HEK293 (cell line): Measurements from ENCODE around the gene UQCC2.
A peak's percentile ranks its signal among the peaks of the same experiment; 100 is the strongest.

Experiments
- CTCF ChIA-PET: fragments of 350-600 bp; formaldehyde crosslinking; extraction: SDS; loops from one replicate; lab custom pipeline; 2021; ENCODE audit warnings: antibody characterized with exemption; lab: Yijun Ruan, JAX
- POLR2A ChIA-PET: fragments of 300-600 bp; formaldehyde crosslinking; extraction: SDS; loops from one replicate; lab custom pipeline; 2020; ENCODE audit warnings: antibody characterized with exemption, inconsistent platforms; lab: Yijun Ruan, JAX
- H3K27ac ChIP-seq: fragments of 200-500 bp; sonication (Bioruptor generic); 2 replicates; pipeline ENCODE4 v1.5.1; 2014; ENCODE audit warnings: low read depth, low read length, control low read depth, inconsistent platforms; ENCODE audit errors: extremely low read depth
- H3K36me3 ChIP-seq, 2 experiments: fragments of 200-500 bp in 1 of 2; sonication (Bioruptor generic) in 1 of 2; 1 replicate in 1 of 2; 2 replicates in 1 of 2; pipeline ENCODE4 v1.5.1; 2014 to 2017; ENCODE audit warnings: inconsistent platforms in 2 of 2, low read length in 2 of 2; ENCODE audit not compliant: control insufficient read depth in 2 of 2, insufficient read depth in 1 of 2
- H3K4me1 ChIP-seq: fragments of 200-500 bp; sonication (Bioruptor generic); 2 replicates; pipeline ENCODE4 v1.5.1; 2014; ENCODE audit warnings: mild to moderate bottlenecking, low read length, inconsistent platforms; ENCODE audit not compliant: control insufficient read depth, insufficient read depth
- H3K4me3 ChIP-seq: 2 replicates; pipeline ENCODE4 v1.5.1; 2011; ENCODE audit warnings: low read depth, mild to moderate bottlenecking, control low read depth, low read length, moderate library complexity
- H3K9me3 ChIP-seq: fragments of 200-500 bp; sonication (Bioruptor generic); 2 replicates; pipeline ENCODE4 v1.5.1; 2014; ENCODE audit warnings: low read depth, low read length, inconsistent platforms; ENCODE audit not compliant: control insufficient read depth, insufficient read depth
- GLIS2 ChIP-seq: fragments of 450-650 bp; formaldehyde crosslinking; IDR thresholded peaks from 2 replicates; pipeline ENCODE4 v1.5.1; 2016; ENCODE audit warnings: missing biosample characterization, missing genetic modification characterization
- WT1 ChIP-seq: fragments of 450-650 bp; formaldehyde crosslinking; IDR thresholded peaks from 2 replicates; pipeline ENCODE4 v1.5.1; 2016; ENCODE audit warnings: missing biosample characterization, missing genetic modification characterization
- ZBTB7A ChIP-seq: fragments of 450-650 bp; formaldehyde crosslinking; IDR thresholded peaks from 2 replicates; pipeline ENCODE4 v1.5.1; 2016; ENCODE audit warnings: low read depth, missing biosample characterization, missing genetic modification characterization
- ZFHX2 ChIP-seq: fragments of 450-650 bp; formaldehyde crosslinking; conservative IDR thresholded peaks from 2 replicates; pipeline ENCODE4 v1.5.1; 2016; ENCODE audit warnings: missing biosample characterization, missing genetic modification characterization
- ZNF23 ChIP-seq: fragments of 450-650 bp; formaldehyde crosslinking; IDR thresholded peaks from 2 replicates; pipeline ENCODE4 v1.5.1; 2016; ENCODE audit warnings: missing biosample characterization, missing genetic modification characterization, borderline replicate concordance
- ZNF341 ChIP-seq: fragments of 450-650 bp; formaldehyde crosslinking; IDR thresholded peaks from 2 replicates; pipeline ENCODE4; 2016; ENCODE audit warnings: low read depth, missing biosample characterization, missing genetic modification characterization
- ZNF394 ChIP-seq: fragments of 450-650 bp; formaldehyde crosslinking; IDR thresholded peaks from 2 replicates; pipeline ENCODE4 v1.5.1; 2016; ENCODE audit warnings: missing biosample characterization, missing genetic modification characterization, mild to moderate bottlenecking, moderate library complexity, borderline replicate concordance
- ZNF426 ChIP-seq: fragments of 450-650 bp; formaldehyde crosslinking; IDR thresholded peaks from 2 replicates; pipeline ENCODE4 v1.5.1; 2017; ENCODE audit warnings: missing biosample characterization, missing genetic modification characterization, mild to moderate bottlenecking, inconsistent platforms, moderate library complexity
- ZNF433 ChIP-seq: fragments of 450-650 bp; formaldehyde crosslinking; IDR thresholded peaks from 2 replicates; pipeline ENCODE4 v1.5.1; 2016; ENCODE audit warnings: missing biosample characterization, missing genetic modification characterization, low read depth
- ZNF48 ChIP-seq: fragments of 450-650 bp; formaldehyde crosslinking; IDR thresholded peaks from 2 replicates; pipeline ENCODE4 v1.5.1; 2016; ENCODE audit warnings: missing biosample characterization, missing genetic modification characterization
- ZNF658 ChIP-seq: fragments of 450-650 bp; formaldehyde crosslinking; IDR thresholded peaks from 2 replicates; pipeline ENCODE4; 2016; ENCODE audit warnings: missing biosample characterization, missing genetic modification characterization
- TF ChIP-seq, protein P1 (sequence below): fragments of 450-650 bp; formaldehyde crosslinking; IDR thresholded peaks from 2 replicates; pipeline ENCODE4 v1.5.1; 2017; ENCODE audit warnings: missing biosample characterization, missing genetic modification characterization
- TF ChIP-seq, protein P2 (sequence below): fragments of 450-650 bp; formaldehyde crosslinking; IDR thresholded peaks from 2 replicates; pipeline ENCODE4 v1.5.1; 2016; ENCODE audit warnings: missing biosample characterization, missing genetic modification characterization, borderline replicate concordance
- TF ChIP-seq, protein P3 (sequence below): fragments of 450-650 bp; IDR thresholded peaks from 2 replicates; pipeline ENCODE4 v1.5.1; 2018; ENCODE audit warnings: missing biosample characterization, mild to moderate bottlenecking, missing genetic modification characterization
- TF ChIP-seq, protein P4 (sequence below): fragments of 450-650 bp; formaldehyde crosslinking; IDR thresholded peaks from 2 replicates; pipeline ENCODE4 v1.5.1; 2016; ENCODE audit warnings: missing biosample characterization, missing genetic modification characterization, low read depth

Gene UQCC2

DNA sequence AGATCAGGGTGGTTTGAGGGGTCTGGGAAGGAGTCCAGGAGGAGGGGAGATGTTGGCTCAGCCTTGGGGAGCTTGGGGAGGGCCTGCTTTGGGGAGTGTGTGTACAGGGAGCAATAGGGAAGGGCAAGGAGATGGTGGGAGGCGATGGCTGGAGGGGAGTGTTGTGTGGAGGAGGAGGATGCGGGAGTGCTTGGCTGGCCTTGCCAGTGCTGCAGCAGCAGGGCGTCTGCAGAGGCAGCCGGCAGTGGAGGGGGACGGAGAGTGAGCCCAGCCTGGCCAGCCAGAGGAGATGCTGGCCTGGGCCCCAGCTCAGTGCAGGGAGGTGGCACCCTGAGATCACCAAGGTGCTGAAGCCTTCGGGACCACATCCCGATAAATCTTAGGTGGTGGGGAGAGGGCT is 31.3 kb upstream of the UQCC2 start (continued):
- TF ChIP-seq, protein P1, sequence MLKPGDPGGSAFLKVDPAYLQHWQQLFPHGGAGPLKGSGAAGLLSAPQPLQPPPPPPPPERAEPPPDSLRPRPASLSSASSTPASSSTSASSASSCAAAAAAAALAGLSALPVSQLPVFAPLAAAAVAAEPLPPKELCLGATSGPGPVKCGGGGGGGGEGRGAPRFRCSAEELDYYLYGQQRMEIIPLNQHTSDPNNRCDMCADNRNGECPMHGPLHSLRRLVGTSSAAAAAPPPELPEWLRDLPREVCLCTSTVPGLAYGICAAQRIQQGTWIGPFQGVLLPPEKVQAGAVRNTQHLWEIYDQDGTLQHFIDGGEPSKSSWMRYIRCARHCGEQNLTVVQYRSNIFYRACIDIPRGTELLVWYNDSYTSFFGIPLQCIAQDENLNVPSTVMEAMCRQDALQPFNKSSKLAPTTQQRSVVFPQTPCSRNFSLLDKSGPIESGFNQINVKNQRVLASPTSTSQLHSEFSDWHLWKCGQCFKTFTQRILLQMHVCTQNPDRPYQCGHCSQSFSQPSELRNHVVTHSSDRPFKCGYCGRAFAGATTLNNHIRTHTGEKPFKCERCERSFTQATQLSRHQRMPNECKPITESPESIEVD (tag by site-specific recombination) = no peak
- TF ChIP-seq ZNF394 (tag by site-specific recombination) (no peak), ZBTB7A (no peak), ZFHX2 (tag by site-specific recombination) (peak; percentile 83), ZNF48 (no peak)
- TF ChIP-seq, protein P2, sequence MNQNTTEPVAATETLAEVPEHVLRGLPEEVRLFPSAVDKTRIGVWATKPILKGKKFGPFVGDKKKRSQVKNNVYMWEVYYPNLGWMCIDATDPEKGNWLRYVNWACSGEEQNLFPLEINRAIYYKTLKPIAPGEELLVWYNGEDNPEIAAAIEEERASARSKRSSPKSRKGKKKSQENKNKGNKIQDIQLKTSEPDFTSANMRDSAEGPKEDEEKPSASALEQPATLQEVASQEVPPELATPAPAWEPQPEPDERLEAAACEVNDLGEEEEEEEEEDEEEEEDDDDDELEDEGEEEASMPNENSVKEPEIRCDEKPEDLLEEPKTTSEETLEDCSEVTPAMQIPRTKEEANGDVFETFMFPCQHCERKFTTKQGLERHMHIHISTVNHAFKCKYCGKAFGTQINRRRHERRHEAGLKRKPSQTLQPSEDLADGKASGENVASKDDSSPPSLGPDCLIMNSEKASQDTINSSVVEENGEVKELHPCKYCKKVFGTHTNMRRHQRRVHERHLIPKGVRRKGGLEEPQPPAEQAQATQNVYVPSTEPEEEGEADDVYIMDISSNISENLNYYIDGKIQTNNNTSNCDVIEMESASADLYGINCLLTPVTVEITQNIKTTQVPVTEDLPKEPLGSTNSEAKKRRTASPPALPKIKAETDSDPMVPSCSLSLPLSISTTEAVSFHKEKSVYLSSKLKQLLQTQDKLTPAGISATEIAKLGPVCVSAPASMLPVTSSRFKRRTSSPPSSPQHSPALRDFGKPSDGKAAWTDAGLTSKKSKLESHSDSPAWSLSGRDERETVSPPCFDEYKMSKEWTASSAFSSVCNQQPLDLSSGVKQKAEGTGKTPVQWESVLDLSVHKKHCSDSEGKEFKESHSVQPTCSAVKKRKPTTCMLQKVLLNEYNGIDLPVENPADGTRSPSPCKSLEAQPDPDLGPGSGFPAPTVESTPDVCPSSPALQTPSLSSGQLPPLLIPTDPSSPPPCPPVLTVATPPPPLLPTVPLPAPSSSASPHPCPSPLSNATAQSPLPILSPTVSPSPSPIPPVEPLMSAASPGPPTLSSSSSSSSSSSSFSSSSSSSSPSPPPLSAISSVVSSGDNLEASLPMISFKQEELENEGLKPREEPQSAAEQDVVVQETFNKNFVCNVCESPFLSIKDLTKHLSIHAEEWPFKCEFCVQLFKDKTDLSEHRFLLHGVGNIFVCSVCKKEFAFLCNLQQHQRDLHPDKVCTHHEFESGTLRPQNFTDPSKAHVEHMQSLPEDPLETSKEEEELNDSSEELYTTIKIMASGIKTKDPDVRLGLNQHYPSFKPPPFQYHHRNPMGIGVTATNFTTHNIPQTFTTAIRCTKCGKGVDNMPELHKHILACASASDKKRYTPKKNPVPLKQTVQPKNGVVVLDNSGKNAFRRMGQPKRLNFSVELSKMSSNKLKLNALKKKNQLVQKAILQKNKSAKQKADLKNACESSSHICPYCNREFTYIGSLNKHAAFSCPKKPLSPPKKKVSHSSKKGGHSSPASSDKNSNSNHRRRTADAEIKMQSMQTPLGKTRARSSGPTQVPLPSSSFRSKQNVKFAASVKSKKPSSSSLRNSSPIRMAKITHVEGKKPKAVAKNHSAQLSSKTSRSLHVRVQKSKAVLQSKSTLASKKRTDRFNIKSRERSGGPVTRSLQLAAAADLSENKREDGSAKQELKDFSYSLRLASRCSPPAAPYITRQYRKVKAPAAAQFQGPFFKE = no peak

DNA sequence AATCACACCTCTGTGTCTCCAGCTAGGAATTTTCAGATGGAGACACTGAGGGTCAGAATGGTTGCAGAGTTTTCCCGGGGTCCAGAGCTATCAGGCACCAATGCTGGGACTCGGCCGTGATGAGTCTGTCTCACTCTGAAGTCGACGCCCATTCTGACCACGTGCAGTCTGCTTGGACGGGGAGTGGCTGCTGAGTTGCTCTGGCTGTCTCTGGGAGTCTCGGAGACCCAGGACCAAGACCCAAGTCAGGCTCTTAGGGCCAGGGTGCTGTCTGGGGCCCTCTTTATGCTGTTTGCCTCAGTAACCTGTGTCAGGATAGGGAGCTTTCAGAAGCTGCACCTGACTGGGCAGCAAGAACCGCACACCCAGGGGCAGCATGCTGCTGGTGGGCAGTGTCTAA is 30.6 kb upstream of the UQCC2 start:
- no peaks in the 10 kb centered on the region for H3K9me3 ChIP-seq
- ChIA-PET POLR2A (no interaction called here), CTCF (interaction anchor here (0.9 to 6.7 kb wide), 6 partner anchors 10 to 285 kb away, joined by 3 to 193 read pairs (median 8); partner anchors contain the start of gene UQCC2)
- H3K4me3 ChIP-seq = no peak overlapping the region
- H3K36me3 ChIP-seq = no peaks in the 10 kb centered on the region
- TF ChIP-seq WT1 (tag by site-specific recombination) (no peak), GLIS2 (tag by site-specific recombination) (no peak), ZNF426 (no peak), ZNF433 (tag by site-specific recombination) (no peak), ZNF658 (tag by site-specific recombination) (no peak)
- TF ChIP-seq, protein P3, sequence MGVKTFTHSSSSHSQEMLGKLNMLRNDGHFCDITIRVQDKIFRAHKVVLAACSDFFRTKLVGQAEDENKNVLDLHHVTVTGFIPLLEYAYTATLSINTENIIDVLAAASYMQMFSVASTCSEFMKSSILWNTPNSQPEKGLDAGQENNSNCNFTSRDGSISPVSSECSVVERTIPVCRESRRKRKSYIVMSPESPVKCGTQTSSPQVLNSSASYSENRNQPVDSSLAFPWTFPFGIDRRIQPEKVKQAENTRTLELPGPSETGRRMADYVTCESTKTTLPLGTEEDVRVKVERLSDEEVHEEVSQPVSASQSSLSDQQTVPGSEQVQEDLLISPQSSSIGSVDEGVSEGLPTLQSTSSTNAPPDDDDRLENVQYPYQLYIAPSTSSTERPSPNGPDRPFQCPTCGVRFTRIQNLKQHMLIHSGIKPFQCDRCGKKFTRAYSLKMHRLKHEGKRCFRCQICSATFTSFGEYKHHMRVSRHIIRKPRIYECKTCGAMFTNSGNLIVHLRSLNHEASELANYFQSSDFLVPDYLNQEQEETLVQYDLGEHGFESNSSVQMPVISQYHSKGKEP (tag by site-specific recombination) = no peak
- H3K4me1 ChIP-seq = peaks cover 21% of the 10 kb centered on the region
- H3K27ac ChIP-seq = no peak overlapping the region

DNA sequence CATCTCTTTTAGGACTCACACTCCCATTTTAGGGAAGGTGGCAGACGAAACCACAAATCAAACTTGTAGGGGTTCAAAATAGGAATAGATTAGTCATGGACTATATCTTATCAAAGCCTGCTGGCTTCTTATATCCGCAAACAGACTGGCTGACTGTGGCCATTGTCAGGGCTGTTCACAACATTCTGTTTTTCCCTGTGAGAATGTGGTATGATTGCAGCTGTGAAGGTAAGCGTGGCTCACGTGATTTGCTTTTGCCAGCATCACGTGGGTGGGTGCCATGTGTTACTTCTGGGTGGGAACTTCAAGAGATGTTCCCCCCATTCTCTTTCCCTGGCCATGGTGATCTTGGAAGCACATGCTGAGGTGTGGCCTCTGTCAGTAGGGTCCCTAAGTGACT is 29.3 kb upstream of the UQCC2 start:
- Histone ChIP-seq H3K9me3 (no peaks in the 10 kb centered on the region), H3K36me3 (no peaks in the 10 kb centered on the region), H3K4me1 (peaks cover 16% of the 10 kb centered on the region), H3K4me3 (no peak overlapping the region), H3K27ac (no peak overlapping the region)
- TF ChIP-seq ZNF23 (tag by site-specific recombination) = no peak
- no peak for TF ChIP-seq ZNF341 (tag by site-specific recombination)
- TF ChIP-seq, protein P4, sequence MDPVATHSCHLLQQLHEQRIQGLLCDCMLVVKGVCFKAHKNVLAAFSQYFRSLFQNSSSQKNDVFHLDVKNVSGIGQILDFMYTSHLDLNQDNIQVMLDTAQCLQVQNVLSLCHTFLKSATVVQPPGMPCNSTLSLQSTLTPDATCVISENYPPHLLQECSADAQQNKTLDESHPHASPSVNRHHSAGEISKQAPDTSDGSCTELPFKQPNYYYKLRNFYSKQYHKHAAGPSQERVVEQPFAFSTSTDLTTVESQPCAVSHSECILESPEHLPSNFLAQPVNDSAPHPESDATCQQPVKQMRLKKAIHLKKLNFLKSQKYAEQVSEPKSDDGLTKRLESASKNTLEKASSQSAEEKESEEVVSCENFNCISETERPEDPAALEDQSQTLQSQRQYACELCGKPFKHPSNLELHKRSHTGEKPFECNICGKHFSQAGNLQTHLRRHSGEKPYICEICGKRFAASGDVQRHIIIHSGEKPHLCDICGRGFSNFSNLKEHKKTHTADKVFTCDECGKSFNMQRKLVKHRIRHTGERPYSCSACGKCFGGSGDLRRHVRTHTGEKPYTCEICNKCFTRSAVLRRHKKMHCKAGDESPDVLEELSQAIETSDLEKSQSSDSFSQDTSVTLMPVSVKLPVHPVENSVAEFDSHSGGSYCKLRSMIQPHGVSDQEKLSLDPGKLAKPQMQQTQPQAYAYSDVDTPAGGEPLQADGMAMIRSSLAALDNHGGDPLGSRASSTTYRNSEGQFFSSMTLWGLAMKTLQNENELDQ (tag by site-specific recombination) = no peak
- ChIA-PET CTCF (interaction anchor here (2.4 to 5.3 kb wide), 2 partner anchors 31 to 287 kb away, joined by 8 to 26 read pairs; no protein-coding TSS in a partner anchor), POLR2A (interaction anchor here (0.7 kb wide), 1 partner anchor 293 kb away, joined by 3 read pairs; no protein-coding TSS in a partner anchor)
